GM21447 (cell line): ENCODE measurements around the gene BMPER.

Source experiments
- ATAC-seq: cut with Tn5 transposase; IDR thresholded peaks from one replicate; pipeline ENCODE4 v1.9.1; 2021; ENCODE audit not compliant: unreplicated experiment

BMPER gene

GRCh38 chr7:33921216-33921938, 16.0 kb downstream of the BMPER start:
- ATAC-seq, result no peak

GRCh38 chr7:33922820-33923219, 17.5 kb downstream of the BMPER start:
- ATAC-seq, result no peak

GRCh38 chr7:33923440-33924229, 18.3 kb downstream of the BMPER start:
- no peak for ATAC-seq

GRCh38 chr7:33926535-33926934, 21.2 kb downstream of the BMPER start:
- no peak for ATAC-seq

GRCh38 chr7:33928986-33929385, 23.6 kb downstream of the BMPER start:
- ATAC-seq, result no peak

GRCh38 chr7:33932221-33932620, 26.9 kb downstream of the BMPER start:
- ATAC-seq, result no peak

GRCh38 chr7:33932832-33933468, 27.6 kb downstream of the BMPER start:
- ATAC-seq, result peak; percentile 77

- ATAC-seq, result no peak
These were observed 28.4 kb downstream of the BMPER start for GRCh38 chr7:33933611-33934281.

- ATAC-seq, result no peak
These were observed 29.1 kb downstream of the BMPER start for GRCh38 chr7:33934391-33934790.

GRCh38 chr7:33936503-33936902, 31.2 kb downstream of the BMPER start:
- ATAC-seq, result no peak

- no peak for ATAC-seq
These were observed 32.5 kb downstream of the BMPER start for GRCh38 chr7:33937871-33938270.

- no peak for ATAC-seq
These were observed 33.8 kb downstream of the BMPER start for GRCh38 chr7:33939121-33939520.

- no peak for ATAC-seq
These were observed 35.2 kb downstream of the BMPER start for GRCh38 chr7:33940503-33940902.

GRCh38 chr7:33941418-33941817, 36.1 kb downstream of the BMPER start:
- no peak for ATAC-seq

- no peak for ATAC-seq
These were observed 40.9 kb downstream of the BMPER start for GRCh38 chr7:33946094-33946699.

- ATAC-seq, result no peak
These were observed 44.8 kb downstream of the BMPER start for GRCh38 chr7:33950047-33950714.

GRCh38 chr7:33952824-33953223, 47.5 kb downstream of the BMPER start:
- ATAC-seq, result no peak

- ATAC-seq, result no peak
These were observed 52.8 kb downstream of the BMPER start for GRCh38 chr7:33958104-33958503.

GRCh38 chr7:33959676-33960075, 54.3 kb downstream of the BMPER start:
- no peak for ATAC-seq

GRCh38 chr7:33961948-33962347, 56.6 kb downstream of the BMPER start:
- no peak for ATAC-seq
